ENCODE data around the gene ANO2.

Gene ANO2

GRCh38 chr12:5916785-5917290 is 28.2 kb downstream of the ANO2 start:
- no peak for DNase-seq (ENCODE audit: low spot score)

- DNase-seq (ENCODE audit: low spot score): no peak
Observed at GRCh38 chr12:5915511-5915910, 29.5 kb downstream of the ANO2 start.

GRCh38 chr12:5914387-5915149 is 30.5 kb downstream of the ANO2 start:
- DNase-seq (ENCODE audit: low spot score): no peak

- DNase-seq (ENCODE audit: low spot score): no peak
Observed at GRCh38 chr12:5913387-5913786, 31.7 kb downstream of the ANO2 start.

- no peak for DNase-seq (ENCODE audit: low spot score)
Observed at GRCh38 chr12:5912437-5913334, 32.4 kb downstream of the ANO2 start.

GRCh38 chr12:5912011-5912410 is 33.0 kb downstream of the ANO2 start:
- DNase-seq (ENCODE audit: low spot score): no peak

- DNase-seq (ENCODE audit: low spot score): no peak
Observed at GRCh38 chr12:5910790-5911548, 34.1 kb downstream of the ANO2 start.

GRCh38 chr12:5909560-5909959 is 35.5 kb downstream of the ANO2 start:
- DNase-seq (ENCODE audit: low spot score): no peak

- no peak for DNase-seq (ENCODE audit: low spot score)
Observed at GRCh38 chr12:5908251-5908650, 36.8 kb downstream of the ANO2 start.

- no peak for DNase-seq (ENCODE audit: low spot score)
Observed at GRCh38 chr12:5907807-5908206, 37.3 kb downstream of the ANO2 start.

GRCh38 chr12:5905757-5906156 is 39.3 kb downstream of the ANO2 start:
- DNase-seq (ENCODE audit: low spot score): no peak

GRCh38 chr12:5904969-5905368 is 40.1 kb downstream of the ANO2 start:
- DNase-seq (ENCODE audit: low spot score): no peak

- DNase-seq (ENCODE audit: low spot score): no peak
Observed at GRCh38 chr12:5904441-5904840, 40.6 kb downstream of the ANO2 start.

GRCh38 chr12:5902736-5903135 is 42.3 kb downstream of the ANO2 start:
- no peak for DNase-seq (ENCODE audit: low spot score)

- DNase-seq (ENCODE audit: low spot score): no peak
Observed at GRCh38 chr12:5901416-5901815, 43.6 kb downstream of the ANO2 start.

- no peak for DNase-seq (ENCODE audit: low spot score)
Observed at GRCh38 chr12:5900533-5901205, 44.4 kb downstream of the ANO2 start.

GRCh38 chr12:5900076-5900475 is 45.0 kb downstream of the ANO2 start:
- no peak for DNase-seq (ENCODE audit: low spot score)

- DNase-seq (ENCODE audit: low spot score): no peak
Observed at GRCh38 chr12:5899675-5900074, 45.4 kb downstream of the ANO2 start.

GRCh38 chr12:5898874-5899273 is 46.2 kb downstream of the ANO2 start:
- DNase-seq (ENCODE audit: low spot score): no peak

GRCh38 chr12:5889381-5890047 is 55.5 kb downstream of the ANO2 start:
- no peak for DNase-seq (ENCODE audit: low spot score)

- DNase-seq (ENCODE audit: low spot score): no peak
Observed at GRCh38 chr12:5888816-5889315, 56.2 kb downstream of the ANO2 start.
